Endometrial microvascular endothelial cells (primary cell): ENCODE data around the gene MRTFA. TPM values are rescaled to one million over a fixed set of nuclear protein-coding genes. Genes with fewer than 3 reads are reported as not detected.

Experiments
- in situ Hi-C: cut with HindIII; loops from 2 replicates; pipeline ENCODE4 v1.10.0; 2017; ENCODE audit warnings: low sequenced_read_pairs, low pct_unique_long_range_greater_than_20kb; ENCODE audit errors: inconsistent ontology term
- total RNA-seq: library from RNA; depleted of rRNA; stranded (reverse); fragments of >200 nt; gene quantifications from one replicate; pipeline ENCODE4 v1.2.3, GENCODE V29; 2015; ENCODE audit errors: inconsistent ontology term

Gene MRTFA
- total RNA-seq, 1 donor from 2014 or later = 14.3 TPM

GRCh38 chr22:40468616-40469015 is 167.9 kb downstream of the MRTFA start:
- in situ Hi-C loops = no loop called here

- in situ Hi-C loops = no loop called here
These were observed 169.5 kb downstream of the MRTFA start for GRCh38 chr22:40466976-40467375.

GRCh38 chr22:40463683-40464082 is 172.8 kb downstream of the MRTFA start:
- in situ Hi-C loops = no loop called here

GRCh38 chr22:40463017-40463631 is 173.4 kb downstream of the MRTFA start:
- in situ Hi-C loops = no loop called here

- in situ Hi-C loops = no loop called here
These were observed 174.1 kb downstream of the MRTFA start for GRCh38 chr22:40462195-40462984.

- in situ Hi-C loops = no loop called here
These were observed 182.8 kb downstream of the MRTFA start for GRCh38 chr22:40453671-40454070.

- in situ Hi-C loops = no loop called here
These were observed 183.6 kb downstream of the MRTFA start for GRCh38 chr22:40452730-40453487.

- in situ Hi-C loops = no loop called here
These were observed 185.3 kb downstream of the MRTFA start for GRCh38 chr22:40451210-40451609.

- in situ Hi-C loops = no loop called here
These were observed 185.9 kb downstream of the MRTFA start for GRCh38 chr22:40450616-40451015.

- in situ Hi-C loops = no loop called here
These were observed 186.9 kb downstream of the MRTFA start for GRCh38 chr22:40449676-40450035.

- in situ Hi-C loops = no loop called here
These were observed 190.3 kb downstream of the MRTFA start for GRCh38 chr22:40446203-40446602.

GRCh38 chr22:40444178-40444831 is 192.2 kb downstream of the MRTFA start:
- in situ Hi-C loops = no loop called here

- in situ Hi-C loops = no loop called here
These were observed 192.8 kb downstream of the MRTFA start for GRCh38 chr22:40443732-40444131.

- in situ Hi-C loops = no loop called here
These were observed 194.6 kb downstream of the MRTFA start for GRCh38 chr22:40441761-40442390.

- in situ Hi-C loops = loop anchor here (10.0 kb wide), 2 partner anchors 78 to 208 kb away; no protein-coding TSS in a partner anchor
These were observed 199.8 kb downstream of the MRTFA start for GRCh38 chr22:40436505-40437431.

- in situ Hi-C loops = loop anchor here (10.0 kb wide), 2 partner anchors 80 to 210 kb away; no protein-coding TSS in a partner anchor
These were observed 201.8 kb downstream of the MRTFA start for GRCh38 chr22:40434745-40435144.

GRCh38 chr22:40434106-40434505 is 202.4 kb downstream of the MRTFA start:
- in situ Hi-C loops = loop anchor here (10.0 kb wide), 2 partner anchors 81 to 211 kb away; no protein-coding TSS in a partner anchor
